ENCODE measurements around the gene CDC34.
A peak's percentile ranks its signal among the peaks of the same experiment; 100 is the strongest.

The CDC34 gene

GRCh38 chr19:495081-495401 lies 36.5 kb upstream of the CDC34 start:
- TF ChIP-seq CTCF (conservative IDR thresholded peaks at IDR 0.05): no peak
- H3K27ac ChIP-seq: no peak overlapping the region

- peak; percentile 68 for TF ChIP-seq CTCF (conservative IDR thresholded peaks at IDR 0.05)
- no peak overlapping the region for H3K27ac ChIP-seq
Observed at GRCh38 chr19:495402-496111, 36.0 kb upstream of the CDC34 start.

GRCh38 chr19:496112-496665 lies 35.4 kb upstream of the CDC34 start, which contains the start of gene MADCAM1:
MADCAM1 (plus strand) TSS chr19:496486; CDS start chr19:496500, 14 bp downstream.
- no peak within 1 kb of the TSS for H3K27ac ChIP-seq
- TF ChIP-seq CTCF (conservative IDR thresholded peaks at IDR 0.05): no peak

GRCh38 chr19:496986-497385 lies 34.6 kb upstream of the CDC34 start:
- no peak for TF ChIP-seq CTCF (conservative IDR thresholded peaks at IDR 0.05)
- H3K27ac ChIP-seq: no peak overlapping the region

GRCh38 chr19:497491-497868 lies 34.1 kb upstream of the CDC34 start:
- TF ChIP-seq CTCF (conservative IDR thresholded peaks at IDR 0.05): no peak
- no peak overlapping the region for H3K27ac ChIP-seq

- TF ChIP-seq CTCF (conservative IDR thresholded peaks at IDR 0.05): no peak
- no peak overlapping the region for H3K27ac ChIP-seq
Observed at GRCh38 chr19:497869-498510, 33.6 kb upstream of the CDC34 start.

- no peak overlapping the region for H3K27ac ChIP-seq
- TF ChIP-seq CTCF (conservative IDR thresholded peaks at IDR 0.05): no peak
Observed at GRCh38 chr19:498511-498891, 33.1 kb upstream of the CDC34 start.

Data from VCaP (cell line).